K562 (cell line): ENCODE data around the gene QRFPR.

Experiments
- CREB1 ChIP-seq, 2 experiments: sonication (generic) in 1 of 2; formaldehyde crosslinking in 1 of 2; IDR thresholded peaks; 2 replicates each; pipeline versions ENCODE4 v1.6.1 to v1.8.0; 2012 to 2022; ENCODE audit warnings: inconsistent platforms in 1 of 2, mild to moderate bottlenecking in 1 of 2, missing genetic modification reagents in 1 of 2, moderate library complexity in 1 of 2
- CTCF ChIP-seq, 3 experiments: IDR thresholded peaks in 2 of 3; conservative IDR thresholded peaks in 1 of 3; 2 replicates each; pipeline ENCODE4 v1.5.1; 2011 to 2012; ENCODE audit warnings: low read length in 3 of 3, mild to moderate bottlenecking in 3 of 3, control low read depth in 2 of 3, improper control_type of control experiment in 1 of 3, inconsistent platforms in 1 of 3, low read depth in 1 of 3, mixed read lengths in 1 of 3, moderate library complexity in 1 of 3; ENCODE audit not compliant: insufficient read depth in 2 of 3
- EP300 ChIP-seq: IDR thresholded peaks from 2 replicates; pipeline ENCODE4 v1.6.1; 2012; ENCODE audit warnings: low read length, improper control_type of control experiment
- EP400 ChIP-seq: fragments of 450-650 bp; IDR thresholded peaks from 2 replicates; pipeline ENCODE4 v1.6.1; 2017; ENCODE audit warnings: antibody characterized with exemption, mild to moderate bottlenecking, moderate library complexity
- HNRNPLL ChIP-seq: fragments of 200-400 bp; formaldehyde crosslinking; IDR thresholded peaks from 2 replicates; pipeline ENCODE4 v1.6.1; 2017; ENCODE audit warnings: low read length, low read depth, mild to moderate bottlenecking; ENCODE audit not compliant: poor library complexity, severe bottlenecking
- PPARD ChIP-seq: fragments of 250-450 bp; sonication (Bioruptor Pico); IDR thresholded peaks from 2 replicates; pipeline ENCODE4 v1.8.0; 2022; ENCODE audit warnings: inconsistent platforms, mild to moderate bottlenecking, moderate library complexity
- TCF7L2 ChIP-seq: fragments of 150-350 bp; IDR thresholded peaks from 2 replicates; pipeline ENCODE4 v1.6.1; 2016; ENCODE audit warnings: low read depth, mild to moderate bottlenecking, low read length, moderate library complexity
- ZBTB11 ChIP-seq, 3 experiments: fragments of 200-800 bp in 1 of 3; fragments of 250-450 bp in 1 of 3; fragments of 450-650 bp in 1 of 3; sonication (Bioruptor Pico) in 1 of 3; sonication (Bioruptor generic) in 1 of 3; formaldehyde crosslinking in 1 of 3; IDR thresholded peaks; 2 replicates each; pipeline versions ENCODE4 v1.6.1 to v1.8.0; 2016 to 2022; ENCODE audit warnings: mild to moderate bottlenecking in 2 of 3, missing genetic modification characterization in 2 of 3, missing compliant biosample characterization in 1 of 3, moderate library complexity in 1 of 3
- ZSCAN32 ChIP-seq: fragments of 450-650 bp; formaldehyde crosslinking; IDR thresholded peaks from 2 replicates; pipeline ENCODE4 v1.4.0; 2020; ENCODE audit warnings: mild to moderate bottlenecking, moderate library complexity

- TF ChIP-seq TCF7L2, result no peak
- no peak for TF ChIP-seq EP300
- TF ChIP-seq ZBTB11 (CRISPR knock-in tag; IDR thresholded peaks at IDR 0.05), result no peak
- TF ChIP-seq CREB1 (IDR thresholded peaks at IDR 0.05), result no peak
- no peak for TF ChIP-seq CREB1 (CRISPR knock-in tag; IDR thresholded peaks at IDR 0.05)
- no peak for TF ChIP-seq EP400
- no peak for TF ChIP-seq PPARD (CRISPR knock-in tag)
- TF ChIP-seq CTCF (IDR thresholded peaks at IDR 0.05 in 2 of 3, conservative IDR thresholded peaks at IDR 0.05 in 1 of 3; ENCODE audit: insufficient read depth in 2 of 3, low read depth in 1 of 3, low read length in 3 of 3), result no peak
- TF ChIP-seq ZSCAN32, result no peak
- no peak for TF ChIP-seq HNRNPLL
These were observed 22.3 kb downstream of the QRFPR start for GRCh38 chr4:121358473-121358872.
